AG04449 (cell line): ENCODE results near the gene SLC25A24.

ENCODE experiments used
- CTCF ChIA-PET: fragments of 350-600 bp; formaldehyde crosslinking; extraction: SDS; loops from one replicate; lab custom pipeline; 2021; ENCODE audit warnings: antibody characterized with exemption; lab: Yijun Ruan, JAX
- POLR2A ChIA-PET: fragments of 400-600, 350-600 bp; formaldehyde crosslinking; extraction: SDS; loops from one replicate; lab custom pipeline; 2020; ENCODE audit warnings: antibody characterized with exemption, inconsistent platforms; lab: Yijun Ruan, JAX
- DNase-seq: peaks from one replicate; pipeline ENCODE4 v3.0.0-alpha.2; 2010; ENCODE audit warnings: low read depth, low spot score
- H3K4me3 ChIP-seq: 2 replicates; pipeline ENCODE4 v1.5.1; 2011; ENCODE audit warnings: low read depth, mild to moderate bottlenecking, control low read depth, low read length
- TF ChIP-seq, protein P1 (sequence below): IDR thresholded peaks from one replicate; pipeline ENCODE4 v1.5.1; 2011; ENCODE audit warnings: mild to moderate bottlenecking, moderate library complexity, low read length, control low read depth, inconsistent platforms; ENCODE audit not compliant: insufficient read depth; ENCODE audit errors: missing control alignments

The SLC25A24 gene

DNA sequence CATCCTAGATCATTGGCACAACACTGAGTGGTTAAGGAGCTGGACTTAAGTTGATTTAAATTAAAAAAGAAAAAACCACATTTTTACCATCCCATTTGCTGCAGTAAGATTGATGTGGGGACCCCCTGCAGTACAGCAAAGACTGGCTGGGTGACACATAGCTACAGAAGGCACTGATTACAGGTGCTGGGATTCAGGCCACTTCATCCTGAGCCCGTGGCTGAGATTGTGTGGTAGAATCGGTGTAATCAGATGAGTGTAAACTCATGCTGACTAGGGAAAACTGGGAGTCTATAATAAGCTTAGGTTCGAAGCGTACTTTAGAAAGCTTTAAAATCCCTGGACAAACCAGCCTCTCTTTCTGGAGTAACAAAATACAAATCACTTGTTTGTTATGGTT lies 70.1 kb downstream of the SLC25A24 start:
- no peak for DNase-seq
- ChIA-PET CTCF (interaction anchor here (1.0 to 8.3 kb wide), 3 partner anchors 11 to 349 kb away, joined by 3 to 422 read pairs (median 4); no protein-coding TSS in a partner anchor), POLR2A (no interaction called here)
- TF ChIP-seq, protein P1, sequence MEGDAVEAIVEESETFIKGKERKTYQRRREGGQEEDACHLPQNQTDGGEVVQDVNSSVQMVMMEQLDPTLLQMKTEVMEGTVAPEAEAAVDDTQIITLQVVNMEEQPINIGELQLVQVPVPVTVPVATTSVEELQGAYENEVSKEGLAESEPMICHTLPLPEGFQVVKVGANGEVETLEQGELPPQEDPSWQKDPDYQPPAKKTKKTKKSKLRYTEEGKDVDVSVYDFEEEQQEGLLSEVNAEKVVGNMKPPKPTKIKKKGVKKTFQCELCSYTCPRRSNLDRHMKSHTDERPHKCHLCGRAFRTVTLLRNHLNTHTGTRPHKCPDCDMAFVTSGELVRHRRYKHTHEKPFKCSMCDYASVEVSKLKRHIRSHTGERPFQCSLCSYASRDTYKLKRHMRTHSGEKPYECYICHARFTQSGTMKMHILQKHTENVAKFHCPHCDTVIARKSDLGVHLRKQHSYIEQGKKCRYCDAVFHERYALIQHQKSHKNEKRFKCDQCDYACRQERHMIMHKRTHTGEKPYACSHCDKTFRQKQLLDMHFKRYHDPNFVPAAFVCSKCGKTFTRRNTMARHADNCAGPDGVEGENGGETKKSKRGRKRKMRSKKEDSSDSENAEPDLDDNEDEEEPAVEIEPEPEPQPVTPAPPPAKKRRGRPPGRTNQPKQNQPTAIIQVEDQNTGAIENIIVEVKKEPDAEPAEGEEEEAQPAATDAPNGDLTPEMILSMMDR = no peak
- H3K4me3 ChIP-seq = no peak overlapping the region

DNA sequence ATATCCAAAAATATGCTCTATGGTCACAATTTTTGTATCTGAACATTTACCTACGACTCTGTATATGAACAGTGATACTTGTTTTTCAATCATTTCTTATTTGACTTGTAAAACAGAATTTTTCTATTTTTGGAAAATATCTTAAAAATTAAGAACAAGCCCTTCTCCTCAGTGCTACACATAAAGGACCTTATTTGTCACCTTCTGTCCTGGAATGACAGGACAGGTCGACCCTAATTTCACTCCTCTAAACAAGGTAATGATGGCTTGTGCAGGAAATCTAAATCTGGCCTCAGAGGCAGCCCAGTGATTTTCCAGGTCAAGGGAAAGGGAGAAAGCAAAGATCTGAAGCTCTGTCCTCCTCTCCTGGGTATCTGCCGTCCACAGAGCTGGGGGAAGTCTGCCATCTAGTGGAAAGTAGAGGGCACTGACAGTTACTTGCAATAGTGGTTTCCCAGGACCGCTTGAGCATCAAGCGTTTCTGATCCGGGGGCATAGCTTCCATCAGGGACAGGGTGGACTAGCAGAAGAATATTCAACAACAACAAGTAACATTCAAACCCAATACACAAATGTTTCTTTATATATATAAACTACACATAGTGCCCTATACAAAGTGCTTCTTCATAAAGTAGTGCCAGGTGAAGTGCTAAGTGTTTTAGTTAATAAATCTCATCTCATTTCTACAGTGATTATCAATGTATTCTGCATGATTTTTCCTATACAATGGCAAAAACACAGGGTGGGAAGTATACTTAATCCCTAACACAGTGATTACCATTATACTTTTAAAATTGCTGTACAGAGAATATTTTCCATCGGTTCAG lies 74.6 kb downstream of the SLC25A24 start:
- TF ChIP-seq, protein P1 = peak; percentile 89
- ChIA-PET CTCF (interaction anchor here (0.6 to 8.3 kb wide), 18 partner anchors 7 to 367 kb away, joined by 3 to 422 read pairs (median 6); no protein-coding TSS in a partner anchor), POLR2A (no interaction called here)
- DNase-seq = peak; percentile 29
- no peak overlapping the region for H3K4me3 ChIP-seq

DNA sequence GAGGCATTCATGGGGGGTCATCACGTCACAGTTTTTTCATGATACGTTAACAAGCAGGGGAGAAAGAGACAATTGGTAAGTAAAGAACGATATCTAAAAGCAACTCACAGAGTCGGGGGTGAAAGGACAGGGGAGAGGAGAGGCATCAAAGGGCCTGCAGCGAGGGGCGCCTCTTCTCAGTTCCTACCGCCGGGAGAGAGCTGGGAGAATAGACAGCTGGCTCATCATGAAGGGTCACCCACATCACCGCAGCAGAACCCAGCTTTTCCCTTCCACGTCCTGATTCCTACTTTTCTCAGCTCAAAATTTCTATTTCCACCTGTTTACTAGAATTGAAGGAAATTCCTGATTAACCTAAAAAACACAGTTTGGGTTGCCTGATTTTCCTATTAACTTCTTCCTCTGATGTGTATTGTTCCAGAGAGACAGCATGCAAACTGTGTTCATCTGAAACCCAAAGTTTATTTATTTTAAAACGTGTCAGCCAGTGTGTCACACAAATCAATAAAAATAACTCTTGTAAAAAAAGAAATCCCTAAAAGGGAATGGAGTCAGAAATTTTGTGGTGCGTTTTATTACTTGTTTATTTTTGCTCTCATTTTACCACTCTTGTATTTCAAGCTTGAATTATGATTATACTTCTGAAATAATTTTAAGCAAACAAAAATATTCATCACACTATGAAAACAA lies 75.4 kb downstream of the SLC25A24 start:
- ChIA-PET POLR2A (interaction anchor here (0.9 kb wide), 1 partner anchor 342 kb away, joined by 3 read pairs; no protein-coding TSS in a partner anchor), CTCF (interaction anchor here (0.6 to 8.3 kb wide), 18 partner anchors 6 to 374 kb away, joined by 3 to 422 read pairs (median 6); no protein-coding TSS in a partner anchor)
- DNase-seq = no peak
- no peak overlapping the region for H3K4me3 ChIP-seq
- TF ChIP-seq, protein P1 = no peak

DNA sequence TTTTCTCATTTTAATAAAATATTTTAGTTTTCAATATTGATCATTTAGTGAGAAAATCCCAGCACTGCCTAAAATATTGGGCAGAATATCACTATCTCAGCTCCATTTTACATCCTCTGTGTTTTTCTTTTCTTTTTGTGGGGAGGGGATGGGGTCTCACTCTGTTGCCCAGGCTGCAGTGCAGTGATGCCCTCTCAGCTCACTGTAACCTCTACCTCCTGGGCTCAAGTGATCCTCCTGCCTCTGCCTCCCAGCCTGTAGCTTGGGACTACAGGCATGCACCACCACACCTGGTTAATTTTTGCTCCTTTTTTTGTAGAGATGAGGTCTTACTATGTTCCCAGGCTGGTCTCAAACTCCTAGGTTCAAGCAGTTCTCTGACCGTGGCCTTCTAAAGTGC lies 76.1 kb downstream of the SLC25A24 start:
- H3K4me3 ChIP-seq = no peak overlapping the region
- POLR2A ChIA-PET = interaction anchor here (0.9 kb wide), 1 partner anchor 342 kb away, joined by 3 read pairs; no protein-coding TSS in a partner anchor
- CTCF ChIA-PET = interaction anchor here (0.7 to 8.3 kb wide), 10 partner anchors 9 to 373 kb away, joined by 3 to 422 read pairs (median 7); no protein-coding TSS in a partner anchor
- DNase-seq = no peak
- TF ChIP-seq, protein P1 = no peak

DNA sequence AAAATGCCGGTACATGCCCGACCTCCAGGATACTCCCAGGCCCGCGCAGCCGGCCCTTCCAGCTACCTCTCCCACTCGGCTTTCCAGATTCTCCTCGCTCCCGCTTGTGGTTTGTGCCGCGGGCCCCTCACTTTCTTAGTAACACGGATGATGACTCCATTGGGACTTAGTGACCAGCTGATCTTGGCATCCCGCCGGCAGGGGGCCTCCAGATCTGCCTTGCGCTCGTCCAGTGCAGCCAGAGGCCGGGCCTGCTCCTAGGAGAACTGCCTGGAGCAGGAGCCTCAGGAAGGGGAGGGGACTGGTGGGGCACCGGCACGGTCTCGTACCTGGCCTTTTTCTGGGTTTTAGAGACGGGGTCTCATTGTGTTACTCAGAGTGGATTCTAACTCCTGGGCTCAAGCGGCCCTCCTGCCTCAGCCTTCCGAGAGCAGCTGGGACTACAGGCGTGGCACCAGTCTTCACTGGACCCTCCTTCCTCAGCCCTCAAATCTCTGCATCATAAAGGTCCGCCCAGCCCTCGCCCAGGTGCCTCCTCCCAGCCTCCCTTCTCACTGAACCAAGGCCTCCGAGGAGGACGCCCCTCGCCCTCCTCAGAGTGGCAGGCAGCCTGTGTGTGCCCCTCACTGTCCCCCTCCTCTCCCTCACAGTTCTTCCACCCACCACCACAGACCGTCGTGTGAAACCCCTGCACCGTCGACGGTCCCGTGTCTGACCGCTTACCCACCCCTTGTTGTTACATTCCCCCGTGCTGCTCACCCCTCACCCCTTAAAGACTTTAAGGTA lies 78.6 kb downstream of the SLC25A24 start:
- CTCF ChIA-PET = interaction anchor here (0.8 to 5.1 kb wide), 2 partner anchors 10 to 341 kb away, joined by 3 to 57 read pairs; no protein-coding TSS in a partner anchor
- no peak overlapping the region for H3K4me3 ChIP-seq
- TF ChIP-seq, protein P1 = no peak
- POLR2A ChIA-PET = no interaction called here
- DNase-seq = no peak
